GM18519 (cell line): ENCODE measurements around the gene PAGR1.
"Not testable (repeated sequence)": the region's sequence is repeated elsewhere in the genome, so short reads cannot be mapped to it uniquely, and the experiment has no call there.

ENCODE experiments used
- ATAC-seq: cut with Tn5 transposase; IDR thresholded peaks from one replicate; pipeline ENCODE4 v1.9.1; 2021; ENCODE audit warnings: mild to moderate bottlenecking, moderate library complexity; ENCODE audit not compliant: unreplicated experiment, low FRiP score

Gene PAGR1

GRCh38 chr16:29791845-29792807 lies 23.8 kb upstream of the PAGR1 start:
- no peak for ATAC-seq

- ATAC-seq = not testable (repeated sequence)
These were observed 22.8 kb upstream of the PAGR1 start for GRCh38 chr16:29793153-29793552.

GRCh38 chr16:29794231-29794710 lies 21.7 kb upstream of the PAGR1 start:
- ATAC-seq = no peak

- no peak for ATAC-seq
These were observed 13.5 kb upstream of the PAGR1 start for GRCh38 chr16:29802416-29802935.

- ATAC-seq = no peak
These were observed 11.9 kb upstream of the PAGR1 start for GRCh38 chr16:29804020-29804419.

- no peak for ATAC-seq
These were observed 11.3 kb upstream of the PAGR1 start for GRCh38 chr16:29804455-29805231.

GRCh38 chr16:29805232-29806098 lies 10.5 kb upstream of the PAGR1 start:
- peak; percentile 35 for ATAC-seq

- no peak for ATAC-seq
These were observed 9.8 kb upstream of the PAGR1 start, which contains the start of gene MAZ for GRCh38 chr16:29806099-29806579. Gene MAZ (plus strand): TSS chr16:29806529. CDS start chr16:29806702, 173 bp downstream.

- ATAC-seq = no peak
These were observed 9.1 kb upstream of the PAGR1 start for GRCh38 chr16:29806641-29807425.

- ATAC-seq = no peak
These were observed 8.3 kb upstream of the PAGR1 start for GRCh38 chr16:29807426-29808218.

GRCh38 chr16:29808219-29808900 lies 7.6 kb upstream of the PAGR1 start:
- no peak for ATAC-seq

- ATAC-seq = no peak
These were observed 6.8 kb upstream of the PAGR1 start for GRCh38 chr16:29809031-29809747.

GRCh38 chr16:29809850-29810698 lies 5.9 kb upstream of the PAGR1 start:
- ATAC-seq = no peak

- no peak for ATAC-seq
These were observed 5.2 kb upstream of the PAGR1 start for GRCh38 chr16:29810699-29811169.

- no peak for ATAC-seq
These were observed 4.6 kb upstream of the PAGR1 start for GRCh38 chr16:29811170-29811895.
